ENCODE measurements around the gene GDPD5.

GDPD5 gene

GRCh38 chr11:75426720-75427086 lies 99.0 kb downstream of the GDPD5 start:
- peaks cover 0 to 7% (median 0%) of the 10 kb centered on the region in 3 donors for H3K9me3 ChIP-seq
- H3K4me3 ChIP-seq: no peak overlapping the region
- DNase-seq: no peak
- H3K4me1 ChIP-seq: peaks cover 0 to 31% (median 17%) of the 10 kb centered on the region in 4 donors
- no peak overlapping the region for H3K27ac ChIP-seq
- intact Hi-C loops (cut with DNase I; ENCODE audit: low total_unique reads): no loop called here
- H3K27me3 ChIP-seq: peaks cover 0 to 5% of the 10 kb centered on the region in 2 donors
- peaks cover 0 to 19% (median 14%) of the 10 kb centered on the region in 3 donors for H3K36me3 ChIP-seq
- TF ChIP-seq CTCF (IDR thresholded peaks at IDR 0.05): no peak

GRCh38 chr11:75425422-75425821 lies 100.3 kb downstream of the GDPD5 start:
- intact Hi-C loops (cut with DNase I; ENCODE audit: low total_unique reads): no loop called here
- no peak overlapping the region for H3K27ac ChIP-seq
- DNase-seq: no peak
- no peaks in the 10 kb centered on the region for H3K27me3 ChIP-seq
- peaks cover 0 to 7% (median 0%) of the 10 kb centered on the region in 3 donors for H3K9me3 ChIP-seq
- no peak for TF ChIP-seq CTCF (IDR thresholded peaks at IDR 0.05)
- no peak overlapping the region for H3K4me3 ChIP-seq
- peaks cover 0 to 27% (median 14%) of the 10 kb centered on the region in 3 donors for H3K36me3 ChIP-seq
- H3K4me1 ChIP-seq: peaks cover 0 to 23% (median 10%) of the 10 kb centered on the region in 4 donors

- no peak for TF ChIP-seq CTCF (IDR thresholded peaks at IDR 0.05)
- no peak for DNase-seq
- no peak overlapping the region for H3K27ac ChIP-seq
- peaks cover 0 to 3% (median 0%) of the 10 kb centered on the region in 3 donors for H3K9me3 ChIP-seq
- peaks cover 0 to 22% (median 6%) of the 10 kb centered on the region in 4 donors for H3K4me1 ChIP-seq
- peaks cover 0 to 27% (median 14%) of the 10 kb centered on the region in 3 donors for H3K36me3 ChIP-seq
- no peaks in the 10 kb centered on the region for H3K27me3 ChIP-seq
- H3K4me3 ChIP-seq: no peak overlapping the region
- intact Hi-C loops (cut with DNase I; ENCODE audit: low total_unique reads): no loop called here
Observed at GRCh38 chr11:75424396-75424795, 101.3 kb downstream of the GDPD5 start.

GRCh38 chr11:75423721-75424120 lies 102.0 kb downstream of the GDPD5 start:
- intact Hi-C loops (cut with DNase I; ENCODE audit: low total_unique reads): no loop called here
- no peak overlapping the region for H3K4me3 ChIP-seq
- DNase-seq: no peak
- peaks cover 0 to 23% (median 12%) of the 10 kb centered on the region in 4 donors for H3K4me1 ChIP-seq
- H3K27me3 ChIP-seq: no peaks in the 10 kb centered on the region
- H3K9me3 ChIP-seq: no peaks in the 10 kb centered on the region
- no peak overlapping the region for H3K27ac ChIP-seq
- peaks cover 0 to 27% (median 14%) of the 10 kb centered on the region in 3 donors for H3K36me3 ChIP-seq
- TF ChIP-seq CTCF (IDR thresholded peaks at IDR 0.05): no peak

- no peak for TF ChIP-seq CTCF (IDR thresholded peaks at IDR 0.05)
- Histone ChIP-seq H3K36me3 (peaks cover 0 to 27% (median 14%) of the 10 kb centered on the region in 3 donors), H3K4me1 (peaks cover 0 to 27% (median 15%) of the 10 kb centered on the region in 4 donors), H3K4me3 (no peak overlapping the region), H3K9me3 (no peaks in the 10 kb centered on the region), H3K27ac (no peak overlapping the region), H3K27me3 (no peaks in the 10 kb centered on the region)
- intact Hi-C loops (cut with DNase I; ENCODE audit: low total_unique reads): no loop called here
- no peak for DNase-seq
Observed at GRCh38 chr11:75422248-75423231, 103.2 kb downstream of the GDPD5 start.
